RPMI7951 (cell line): ENCODE measurements around the gene ANKRD31. TPM values are rescaled to one million over a fixed set of nuclear protein-coding genes. Genes with fewer than 3 reads are reported as not detected.
"Not testable (repeated sequence)": the region's sequence is repeated elsewhere in the genome, so short reads cannot be mapped to it uniquely, and the experiment has no call there.

Source experiments
- DNase-seq: peaks from one replicate; pipeline ENCODE4 v3.0.0-alpha.2; 2012; ENCODE audit warnings: low read depth
- total RNA-seq: library from RNA; depleted of rRNA; stranded (reverse); fragments of >200 nt; shearing (Covaris generic); gene quantifications from 2 replicates; pipeline ENCODE4 v1.2.3, GENCODE V29; 2014; rRNA removed

Gene ANKRD31, protein sequence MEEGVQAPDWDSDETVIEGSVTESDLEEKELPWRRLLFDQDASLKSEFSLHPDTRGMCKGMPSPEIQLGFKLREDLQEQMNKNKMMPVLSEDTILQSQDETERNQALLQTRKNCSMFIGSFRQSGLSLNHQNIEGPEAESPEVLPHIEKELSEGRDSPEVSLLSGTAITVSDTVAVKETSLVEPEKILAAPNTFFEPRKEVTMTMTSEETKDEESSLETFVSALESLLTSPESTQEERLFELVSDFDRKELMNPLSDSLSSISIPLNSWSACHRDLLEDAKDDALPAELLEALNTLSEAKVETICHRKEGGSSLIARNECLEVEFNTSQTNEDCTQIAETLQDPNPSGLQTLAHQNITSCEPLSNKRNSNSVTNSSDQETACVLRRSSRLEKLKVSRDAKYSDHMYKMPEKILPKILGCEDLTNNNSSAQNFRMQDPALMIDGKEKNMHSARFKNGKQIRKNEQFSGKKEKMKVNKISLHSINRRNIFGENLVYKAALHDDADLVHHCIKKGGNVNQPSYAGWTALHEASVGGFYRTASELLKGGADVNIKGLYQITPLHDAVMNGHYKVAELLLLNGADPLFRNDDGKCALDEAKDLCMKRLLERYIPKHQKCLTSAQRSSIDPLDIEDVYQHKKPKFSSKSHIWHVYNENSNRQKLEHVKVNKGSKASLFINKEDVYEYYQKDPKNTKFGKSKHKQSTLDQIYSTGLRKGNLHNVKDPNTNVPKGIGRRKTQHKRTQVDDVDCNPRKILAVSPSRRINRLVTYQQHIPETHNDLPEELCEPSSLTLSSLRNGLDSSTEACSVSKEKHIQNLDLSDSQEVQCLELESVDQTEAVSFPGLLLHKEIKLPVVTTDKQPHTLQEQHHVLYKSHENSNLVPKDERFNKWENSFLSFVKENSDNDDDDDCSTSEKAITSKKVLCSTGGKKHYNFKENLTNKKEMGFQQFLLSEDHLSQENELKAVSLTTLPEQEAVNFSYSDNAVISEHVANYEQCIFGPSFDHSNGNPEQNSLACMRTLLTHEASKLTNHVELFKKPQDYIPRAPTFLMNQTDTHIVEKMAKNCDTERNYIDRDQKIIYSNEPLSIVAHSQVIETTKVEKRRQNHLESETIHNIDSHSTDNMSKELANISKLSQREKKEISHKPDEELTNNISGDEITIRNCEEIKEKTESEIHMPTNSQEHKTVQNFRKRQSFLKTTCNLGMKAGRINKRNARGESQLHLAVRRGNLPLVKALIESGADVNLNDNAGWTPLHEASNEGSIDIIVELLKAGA (N-terminal part only)
- under 0.01 TPM in 1 of 2 replicates, not detected in the other for total RNA-seq

DNA sequence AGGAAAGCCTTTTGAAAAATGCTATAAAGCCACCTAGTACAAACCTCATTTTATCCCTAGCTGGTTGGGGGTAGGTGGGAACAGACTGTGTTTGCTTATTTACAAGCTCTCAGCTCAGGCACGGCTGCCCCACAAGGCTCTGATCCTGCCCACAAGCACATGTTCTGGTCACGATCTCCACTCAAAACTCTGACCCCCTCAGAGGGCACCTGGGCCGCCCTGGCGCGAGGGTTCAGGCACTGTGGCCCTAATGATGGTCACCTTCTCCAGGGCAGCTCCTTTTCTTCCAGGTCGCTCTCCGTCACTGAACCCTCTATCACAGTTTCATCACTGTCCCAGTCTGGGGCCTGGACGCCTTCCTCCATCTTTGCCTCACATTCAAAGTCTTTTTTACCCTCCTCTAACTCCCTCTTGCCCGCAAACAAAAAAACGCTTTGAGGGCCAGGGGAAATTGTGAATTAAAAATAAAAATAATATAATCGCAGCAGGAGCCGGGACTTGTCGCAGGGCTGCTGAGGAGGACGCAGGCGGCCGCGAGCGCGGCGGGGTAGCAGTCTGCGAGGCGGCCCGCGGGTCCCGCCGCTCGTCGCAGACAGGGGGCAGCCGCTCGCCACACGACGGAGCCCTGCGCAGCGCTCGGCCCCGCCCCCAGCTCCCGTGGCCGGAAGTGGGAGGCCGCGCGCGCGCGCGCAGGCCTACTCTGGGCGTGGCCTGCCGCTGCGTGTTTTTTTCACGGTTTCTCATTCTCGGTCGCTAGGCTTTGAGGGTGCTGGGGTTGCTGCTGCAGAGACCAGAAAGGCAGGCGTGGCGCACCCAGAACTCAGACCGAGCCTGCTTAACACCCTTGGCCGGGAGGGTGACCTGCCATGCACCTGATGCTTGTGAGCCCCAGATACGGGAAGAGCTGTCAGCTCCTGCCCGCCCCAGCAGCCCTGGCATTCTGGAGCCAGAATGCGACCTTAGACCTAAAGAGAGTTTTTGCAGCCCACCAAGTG lies at the start of gene ANKRD31:
ANKRD31 (minus strand) TSS at position 557 of the 995 bp plus-strand sequence; CDS start at position 365, 192 bp downstream.
- peak; percentile 71 for DNase-seq

DNA sequence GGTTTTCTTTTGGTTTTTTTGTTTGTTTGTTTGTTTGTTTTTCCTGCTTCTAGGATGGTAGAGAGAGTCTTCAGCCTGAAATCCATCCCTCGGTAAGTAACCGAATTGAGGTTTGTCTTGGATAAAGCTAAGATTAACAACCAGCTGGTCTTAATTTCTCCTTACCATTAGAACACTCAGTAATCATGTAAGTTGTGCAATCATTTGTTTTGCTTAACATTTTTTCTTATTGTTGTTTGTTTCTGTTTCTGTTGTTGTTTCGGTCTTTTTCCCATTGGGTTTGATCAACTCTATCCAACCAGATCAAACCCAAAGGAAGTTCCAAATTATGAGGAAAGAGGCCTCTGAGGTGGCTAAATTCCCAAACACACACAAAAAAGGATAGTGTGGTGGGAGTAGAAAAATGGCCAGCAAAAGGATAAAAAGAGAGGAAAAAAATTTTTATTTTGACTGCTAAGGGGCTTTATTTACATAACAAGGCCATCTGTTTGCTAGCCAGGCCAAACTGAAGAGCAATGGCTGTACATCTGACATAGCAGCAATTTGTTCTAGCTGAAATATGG lies 49.6 kb upstream of the ANKRD31 start:
- DNase-seq, result no peak

DNA sequence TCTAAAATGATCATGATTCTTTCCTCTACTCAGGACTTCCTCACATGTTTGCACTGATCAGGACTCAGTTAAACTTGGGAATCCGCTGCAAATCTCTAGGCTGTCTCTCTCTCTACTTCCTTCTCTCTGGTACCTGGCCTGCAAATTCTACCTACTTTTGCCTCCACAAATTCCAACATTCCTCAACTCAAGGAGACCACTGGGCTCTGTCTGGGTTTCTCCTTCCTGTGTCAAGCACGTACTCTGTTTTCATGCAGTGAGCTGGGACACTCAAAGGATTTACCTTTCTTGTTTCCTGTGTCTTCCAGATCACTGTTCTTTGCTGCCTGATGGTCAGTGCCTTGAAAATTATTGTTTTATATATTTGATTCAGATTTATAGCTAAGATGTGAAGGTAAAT lies 45.9 kb upstream of the ANKRD31 start:
- no peak for DNase-seq

DNA sequence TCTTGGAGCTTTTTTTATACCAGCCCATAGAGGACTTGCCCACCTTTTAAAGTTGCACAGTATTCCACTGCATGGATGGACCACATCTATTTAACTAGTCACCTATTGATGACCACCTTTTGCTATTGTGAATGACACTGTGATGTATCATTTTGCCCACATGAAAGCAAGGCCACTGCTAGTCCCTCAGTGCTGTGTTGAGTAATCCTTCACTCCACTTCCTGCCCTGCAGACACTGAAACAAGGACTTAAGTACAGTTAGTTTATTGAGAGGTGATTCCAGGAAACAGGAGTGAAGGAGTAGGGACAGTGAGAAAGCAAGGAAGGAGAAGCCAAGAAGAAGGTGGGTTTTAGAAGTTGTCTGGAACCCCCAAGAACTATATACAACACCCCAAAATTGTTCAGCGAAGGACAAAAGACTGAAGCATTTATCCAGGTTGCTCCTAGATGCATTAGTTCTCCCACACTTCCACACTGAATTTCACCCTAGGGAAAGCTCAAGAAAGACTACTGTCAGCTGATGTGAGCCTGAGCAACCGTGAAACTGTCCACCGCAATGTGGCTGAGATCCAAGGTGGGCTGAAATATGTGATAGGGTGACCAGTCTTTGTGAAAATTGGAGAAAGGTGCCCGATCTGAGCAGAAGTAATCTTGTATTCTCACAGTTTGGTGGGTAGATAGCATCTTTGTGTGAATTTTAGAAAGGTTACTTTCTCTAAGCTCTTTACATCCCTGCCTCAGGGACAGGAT lies 45.2 kb upstream of the ANKRD31 start:
- peak; percentile 31 for DNase-seq

DNA sequence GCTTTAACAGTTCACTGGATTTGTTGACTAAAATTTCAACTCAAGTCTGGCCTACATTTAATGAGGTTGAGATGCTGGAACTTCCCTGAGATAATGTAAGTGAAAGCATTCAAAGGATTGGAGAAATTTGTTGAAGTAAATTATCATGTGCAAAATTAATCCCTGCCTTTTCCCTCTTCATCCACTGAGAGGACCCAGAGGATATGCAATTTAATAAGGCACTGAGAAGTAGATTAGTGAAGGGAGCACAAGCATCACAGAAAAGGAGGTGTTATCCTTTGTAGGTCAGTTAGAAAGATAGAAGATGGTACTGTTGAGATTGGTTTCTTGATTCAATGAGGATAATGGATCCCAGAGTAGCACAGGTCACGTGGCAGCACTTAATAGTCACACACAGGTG lies 42.6 kb upstream of the ANKRD31 start:
- DNase-seq, result no peak

DNA sequence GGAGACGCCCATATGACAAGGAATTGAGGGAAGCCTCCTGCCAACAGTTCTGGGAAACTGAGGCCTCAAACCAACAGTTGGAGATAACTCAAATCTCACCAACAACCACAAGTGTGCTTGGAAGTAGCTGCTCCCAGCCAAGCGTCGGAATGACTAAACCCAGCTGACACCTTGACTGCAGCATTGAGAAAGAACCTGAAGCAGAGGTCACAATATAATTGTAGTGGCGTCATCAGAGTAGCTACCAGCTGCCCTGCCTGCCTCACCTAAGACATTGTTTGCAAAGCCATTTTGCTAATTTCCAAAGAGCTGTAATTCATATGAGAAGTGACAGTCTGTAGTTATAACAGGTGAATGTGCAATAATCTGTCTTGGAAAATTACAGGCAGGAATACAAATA lies 40.8 kb upstream of the ANKRD31 start:
- DNase-seq, result no peak

DNA sequence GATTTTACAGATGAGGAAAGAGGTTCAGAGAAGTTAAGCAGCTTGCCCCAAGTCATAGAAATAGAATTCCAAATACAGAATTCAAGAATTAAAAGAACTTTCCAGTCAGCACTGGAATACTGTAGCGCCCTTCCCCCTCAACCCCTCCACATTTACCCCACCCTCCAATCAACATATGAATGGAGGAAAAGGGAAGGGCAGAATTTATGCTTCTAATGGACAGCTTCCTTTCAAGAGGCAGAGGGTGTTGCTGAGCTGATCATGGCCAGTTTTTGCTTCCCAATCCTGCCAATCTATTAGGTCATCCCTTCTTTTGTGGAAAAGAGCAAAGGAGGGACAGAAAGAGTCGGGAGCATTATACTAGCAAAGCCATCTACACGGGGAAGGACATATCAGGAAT lies 39.1 kb upstream of the ANKRD31 start:
- DNase-seq, result no peak

DNA sequence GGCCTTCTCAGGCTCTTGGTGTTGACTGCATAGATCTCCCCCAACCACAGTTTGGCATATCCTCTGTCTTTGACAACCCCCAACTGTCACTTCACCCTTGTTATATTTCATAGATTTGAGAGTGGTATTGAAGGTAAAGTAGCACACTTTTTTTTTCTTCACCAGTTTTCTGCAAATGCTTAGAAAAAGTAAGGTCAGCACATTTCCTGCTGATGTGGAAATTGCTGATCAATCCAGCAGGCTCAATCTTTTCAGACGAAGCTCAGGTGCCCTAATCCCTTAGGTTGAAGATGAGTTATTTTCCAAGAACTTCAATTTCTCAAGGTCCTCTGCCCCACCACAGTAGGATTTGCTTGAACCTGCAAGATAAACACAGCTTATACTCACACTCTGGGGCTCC lies 38.5 kb upstream of the ANKRD31 start:
- DNase-seq, result no peak

DNA sequence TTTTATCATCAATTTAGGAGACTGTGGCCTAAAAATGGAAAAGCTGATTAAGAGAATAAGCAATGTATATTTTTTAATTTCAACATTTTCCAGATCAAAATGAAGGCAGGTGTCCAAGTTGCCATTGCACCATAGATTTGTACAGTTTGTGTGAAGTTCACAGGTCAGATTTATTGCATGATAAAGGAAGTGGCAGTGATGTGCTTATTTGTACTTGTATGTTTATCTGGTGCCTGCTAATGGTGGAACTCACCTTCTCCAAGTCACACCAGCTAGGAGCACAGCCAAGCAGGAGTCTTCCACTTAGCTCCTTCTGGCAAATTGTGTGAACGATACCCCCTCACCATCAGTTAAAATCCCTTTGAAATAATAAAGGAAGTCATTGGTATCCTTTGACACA lies 37.8 kb upstream of the ANKRD31 start:
- DNase-seq, result no peak

DNA sequence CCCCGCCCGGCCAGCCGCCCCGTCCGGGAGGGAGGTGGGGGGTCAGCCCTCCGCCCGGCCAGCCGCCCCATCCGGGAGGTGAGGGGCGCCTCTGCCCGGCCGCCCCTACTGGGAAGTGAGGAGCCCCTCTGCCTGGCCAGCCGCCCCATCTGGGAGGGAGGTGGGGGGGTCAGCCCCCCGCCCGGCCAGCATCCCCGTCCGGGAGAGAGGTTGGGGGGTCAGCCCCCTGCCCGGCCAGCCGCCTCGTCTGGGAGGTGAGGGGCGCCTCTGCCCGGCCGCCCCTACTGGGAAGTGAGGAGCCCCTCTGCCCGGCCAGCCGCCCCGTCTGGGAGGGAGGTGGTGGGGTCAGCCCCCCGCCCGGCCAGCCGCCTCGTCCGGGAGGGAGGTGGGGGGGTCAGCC lies 33.9 kb upstream of the ANKRD31 start:
- DNase-seq, result not testable (repeated sequence)

DNA sequence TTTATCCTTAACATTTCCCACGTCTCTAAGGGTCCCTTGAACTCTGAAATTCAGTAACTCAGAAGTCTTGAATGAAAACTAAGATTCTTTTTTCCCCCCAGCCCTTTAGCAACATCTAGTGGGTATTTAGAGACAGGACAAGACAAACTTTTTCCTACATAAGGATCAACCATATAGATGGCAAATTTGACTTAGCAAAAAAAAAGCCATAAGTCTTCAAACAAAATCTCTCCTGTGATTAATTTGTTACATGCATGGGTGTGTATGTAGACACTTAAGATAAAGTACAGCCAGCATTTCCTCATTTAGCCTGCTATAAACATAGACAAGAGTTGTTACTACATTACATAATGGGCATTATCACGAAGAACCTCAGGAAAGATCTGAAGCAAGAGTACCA lies 29.1 kb upstream of the ANKRD31 start:
- peak; percentile 19 for DNase-seq

DNA sequence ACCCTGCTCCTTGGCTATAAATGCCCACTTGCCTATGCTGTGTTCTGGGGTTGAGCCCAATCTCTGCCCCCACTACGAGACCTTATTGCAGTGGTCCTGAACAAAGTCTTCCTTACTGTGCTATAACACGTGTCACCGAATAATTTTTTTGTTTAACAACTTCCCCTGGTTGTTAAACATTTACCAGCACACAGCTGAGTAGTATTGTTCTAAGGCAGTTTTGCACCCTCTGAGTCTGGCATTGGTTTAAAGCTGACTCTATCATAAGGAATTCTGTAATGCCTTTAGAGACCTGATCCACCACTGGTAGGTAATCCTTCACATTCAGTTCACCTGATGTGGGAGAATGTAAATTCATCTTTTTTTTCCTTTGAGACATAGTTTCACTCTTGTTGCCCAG lies 25.6 kb upstream of the ANKRD31 start:
- DNase-seq, result no peak

DNA sequence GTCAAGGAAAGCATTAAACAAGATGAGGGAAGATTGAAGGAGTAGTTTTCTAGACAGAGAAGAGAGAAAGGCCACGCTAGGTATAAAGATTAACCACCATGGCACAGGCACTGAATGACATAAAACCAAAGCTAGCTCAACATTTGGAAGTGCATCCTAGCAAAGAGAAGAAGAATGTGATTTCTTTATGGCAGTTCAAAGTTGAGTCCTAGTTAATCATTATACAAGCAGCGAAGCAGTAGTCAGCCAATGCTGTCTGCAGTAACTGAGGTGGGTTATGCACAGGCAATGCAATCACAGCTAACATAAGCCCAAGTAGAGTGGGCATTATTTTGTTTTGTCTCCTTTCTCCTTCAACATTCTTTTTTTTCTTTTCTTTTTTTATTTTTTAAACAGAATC lies 24.0 kb upstream of the ANKRD31 start:
- no peak for DNase-seq

DNA sequence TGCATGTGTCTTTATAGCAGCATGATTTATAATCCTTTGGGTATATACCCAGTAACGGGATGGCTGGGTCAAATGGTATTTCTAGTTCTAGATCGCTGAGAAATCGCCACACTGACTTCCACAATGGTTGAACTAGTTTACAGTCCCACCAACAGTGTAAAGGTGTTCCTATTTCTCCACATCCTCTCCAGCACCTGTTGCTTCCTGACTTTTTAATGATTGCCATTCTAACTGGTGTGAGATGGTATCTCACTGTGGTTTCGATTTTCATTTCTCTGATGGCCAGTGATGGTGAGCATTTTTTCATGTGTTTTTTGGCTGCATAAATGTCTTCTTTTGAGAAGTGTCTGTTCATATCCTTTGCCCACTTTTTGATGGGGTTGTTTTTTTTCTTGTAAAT lies 13.8 kb upstream of the ANKRD31 start:
- DNase-seq, result not testable (repeated sequence)

DNA sequence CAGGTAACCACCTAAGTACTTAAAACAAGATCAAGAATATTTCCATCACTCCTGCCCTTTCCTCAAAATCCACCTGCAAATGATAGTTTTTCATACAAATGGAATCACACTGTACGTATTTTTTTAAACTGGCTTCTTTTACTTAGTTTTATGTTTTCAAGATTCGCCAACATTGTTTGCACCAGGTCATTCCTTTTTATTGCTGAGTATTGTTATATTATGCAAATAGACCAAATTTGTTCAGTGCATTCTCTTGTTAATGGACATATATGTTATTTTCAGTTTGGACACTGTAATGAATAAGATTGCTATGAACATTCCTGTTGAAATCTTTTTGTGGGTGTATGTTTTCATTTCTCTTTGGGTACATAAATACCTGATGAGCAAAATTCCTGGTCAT lies 8.3 kb upstream of the ANKRD31 start:
- DNase-seq, result no peak

DNA sequence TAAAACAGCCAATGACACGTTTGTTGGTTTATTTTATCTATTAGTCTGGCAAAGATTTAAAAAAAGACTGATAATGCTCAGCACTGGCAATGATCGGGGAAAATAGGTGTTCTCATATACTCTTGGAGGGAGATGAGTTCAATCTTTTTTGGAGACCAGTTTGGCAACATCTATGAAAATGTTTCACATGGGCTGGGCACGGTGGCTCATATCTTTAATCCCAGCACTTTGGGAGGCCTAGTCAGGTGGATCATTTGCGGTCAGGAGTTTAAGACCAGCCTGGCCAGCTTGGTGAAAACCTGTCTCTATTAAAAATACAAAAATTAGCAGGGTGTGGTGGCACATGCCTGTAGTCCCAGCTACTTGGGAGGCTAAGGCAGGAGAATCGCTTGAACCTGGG lies 6.8 kb upstream of the ANKRD31 start:
- DNase-seq, result no peak

DNA sequence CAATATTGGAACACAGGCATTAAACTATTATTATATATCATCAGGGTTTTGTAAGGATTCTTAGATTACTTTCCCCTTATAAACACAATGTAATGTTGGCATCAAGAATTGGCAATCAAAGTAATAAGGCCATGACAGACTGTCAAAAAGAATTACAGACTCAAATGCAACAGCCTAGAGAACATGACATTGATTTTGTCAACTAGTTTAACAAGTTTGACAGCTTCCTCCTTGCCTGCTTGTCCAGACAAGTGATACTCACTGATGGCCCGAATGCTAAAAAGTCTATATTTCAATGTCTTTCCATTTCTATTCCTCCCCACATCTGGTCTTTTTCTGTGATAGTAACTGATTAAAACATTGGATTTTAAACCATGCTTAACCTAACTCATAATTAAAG lies 6.4 kb upstream of the ANKRD31 start:
- no peak for DNase-seq

DNA sequence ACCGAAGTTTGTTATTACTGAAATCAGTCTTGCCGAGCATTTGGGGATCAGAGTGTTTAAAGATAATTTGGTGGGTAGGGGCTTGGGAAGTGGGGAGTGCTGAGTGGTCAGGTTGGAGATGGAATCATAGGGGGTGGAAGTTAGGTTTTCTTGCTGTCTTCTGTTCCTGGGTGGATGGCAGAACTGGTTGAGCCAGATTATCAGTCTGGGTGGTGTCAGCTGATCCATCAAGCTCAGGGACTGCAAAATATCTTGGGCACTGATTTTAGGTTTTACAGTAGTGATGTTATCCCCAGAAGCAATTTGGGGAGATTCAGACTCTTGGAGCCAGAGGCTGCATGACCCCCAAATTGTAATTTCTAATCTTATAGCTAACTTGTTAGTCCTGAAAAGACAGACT lies 5.4 kb upstream of the ANKRD31 start:
- no peak for DNase-seq

DNA sequence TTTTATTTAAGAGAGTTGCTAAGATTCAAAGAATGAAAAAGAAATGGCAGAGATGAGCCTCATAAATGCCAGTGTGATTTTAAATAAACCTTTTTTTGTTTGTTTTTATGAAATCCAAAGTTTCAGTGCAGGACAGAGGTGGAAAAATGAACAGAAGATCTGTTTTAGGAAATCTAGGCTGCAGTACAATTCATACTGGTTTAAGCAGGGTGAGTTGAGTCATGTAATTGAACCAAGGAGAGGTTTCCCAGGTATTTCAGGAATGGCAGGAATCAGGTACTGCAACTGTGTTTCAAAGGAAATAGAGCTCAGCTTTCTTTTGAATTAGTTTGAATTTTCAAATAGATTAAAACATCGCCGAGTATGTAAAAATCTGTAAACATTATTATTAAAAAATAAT lies 3.0 kb upstream of the ANKRD31 start:
- DNase-seq, result no peak

DNA sequence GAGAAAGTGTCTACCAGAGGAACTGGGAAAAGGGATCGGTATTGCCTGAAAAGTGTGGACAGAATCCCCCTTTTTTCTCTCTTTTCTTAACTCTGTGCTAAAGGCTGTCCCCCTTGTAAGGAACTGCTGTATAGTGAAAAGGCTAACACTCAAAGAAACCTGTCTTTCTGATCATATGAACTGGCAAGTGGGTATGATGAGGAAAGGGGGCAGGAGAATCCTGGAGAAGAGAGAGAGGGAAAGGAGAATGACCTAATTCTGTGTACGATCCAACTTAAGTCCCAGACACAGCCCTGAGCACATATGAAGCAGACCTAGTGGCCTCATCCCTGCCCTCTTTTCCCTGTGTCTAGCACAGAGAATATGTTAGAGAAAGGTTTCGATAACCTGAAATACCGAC lies 967 bp downstream of the ANKRD31 start:
- DNase-seq, result no peak
